BLaER1 treated with 17β-estradiol and CSF1 and Interleukin-3, amounts not matched to agents 10 nM and 100 nM (cell line): ENCODE measurements around the gene SGPL1.

ENCODE experiments used
- H3K27ac ChIP-seq, 11 experiments: shearing (Covaris generic); formaldehyde crosslinking; 2 replicates each; pipeline ENCODE4 v1.8.1; 2022
- H3K27me3 ChIP-seq, 11 experiments: shearing (Covaris generic); formaldehyde crosslinking; 2 replicates each; pipeline ENCODE4 v1.8.1; 2022
- H3K36me3 ChIP-seq, 11 experiments: shearing (Covaris generic); formaldehyde crosslinking; 2 replicates each; pipeline ENCODE4 v1.8.1; 2022
- H3K4me1 ChIP-seq, 10 experiments: shearing (Covaris generic); formaldehyde crosslinking; 2 replicates each; pipeline ENCODE4 v1.8.1; 2022
- H3K4me2 ChIP-seq, 11 experiments: shearing (Covaris generic); formaldehyde crosslinking; 2 replicates each; pipeline ENCODE4 v1.8.1; 2022
- H3K4me3 ChIP-seq, 10 experiments: shearing (Covaris generic); formaldehyde crosslinking; 2 replicates each; pipeline ENCODE4 v1.8.1; 2022
- H3K9ac ChIP-seq, 11 experiments: shearing (Covaris generic); formaldehyde crosslinking; 2 replicates each; pipeline ENCODE4 v1.8.1; 2022
- H3K9me3 ChIP-seq, 11 experiments: shearing (Covaris generic); formaldehyde crosslinking; replicated peaks in 1 of 11; 2 replicates each; pipeline ENCODE4 v1.8.1; 2022
- H4K20me1 ChIP-seq, 11 experiments: shearing (Covaris generic); formaldehyde crosslinking; 2 replicates each; pipeline ENCODE4 v1.8.1; 2022
- Cebpa-rat ChIP-seq, 11 experiments: shearing (Covaris generic); IDR thresholded peaks; 2 replicates each; pipeline ENCODE4 v1.8.1; 2022

The SGPL1 gene

DNA sequence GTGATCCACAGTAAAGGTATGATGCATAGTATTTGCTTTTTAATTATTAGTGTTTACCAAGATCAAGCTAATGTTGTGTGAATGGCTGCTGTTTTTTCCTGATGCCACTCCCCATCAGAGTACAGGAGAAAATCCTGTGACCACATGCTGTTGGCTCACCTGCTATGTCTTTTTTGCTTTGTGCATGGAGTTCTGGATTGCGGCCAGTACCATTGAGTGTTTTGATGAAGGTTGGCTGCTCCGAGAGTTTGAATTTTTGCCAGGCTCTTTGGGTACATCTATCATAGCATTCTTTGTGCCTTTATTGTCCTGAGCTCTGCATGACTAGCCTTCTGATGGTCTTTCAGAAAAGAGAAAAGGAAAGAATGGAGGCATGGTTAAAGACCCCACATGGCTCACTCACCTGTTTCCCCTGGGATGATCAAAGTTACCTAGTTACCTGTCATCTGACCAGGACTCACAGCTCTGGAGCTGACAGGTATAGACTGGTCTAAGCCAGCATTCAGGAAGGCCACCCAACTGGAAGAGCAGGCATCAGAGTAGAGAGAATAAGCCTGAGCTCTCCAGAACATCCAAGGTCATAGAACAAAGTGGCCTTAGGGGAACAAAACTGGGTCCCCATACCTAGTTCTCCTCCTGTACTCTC lies 11.8 kb upstream of the SGPL1 start:
- no peak for TF ChIP-seq Cebpa-rat (IDR thresholded peaks at IDR 0.05)
- peaks cover 2 to 36% (median 24%) of the 10 kb centered on the region in 10 experiments for H3K4me1 ChIP-seq
- no peak overlapping the region for H3K9ac ChIP-seq
- no peak overlapping the region for H3K27ac ChIP-seq
- H3K36me3 ChIP-seq = no peaks in the 10 kb centered on the region
- H4K20me1 ChIP-seq = no peaks in the 10 kb centered on the region
- peaks cover 0 to 25% (median 0%) of the 10 kb centered on the region in 11 experiments; a peak in 4 of 22 replicates for H3K9me3 ChIP-seq
- no peak overlapping the region for H3K4me2 ChIP-seq
- H3K4me3 ChIP-seq = no peak overlapping the region
- no peaks in the 10 kb centered on the region for H3K27me3 ChIP-seq

DNA sequence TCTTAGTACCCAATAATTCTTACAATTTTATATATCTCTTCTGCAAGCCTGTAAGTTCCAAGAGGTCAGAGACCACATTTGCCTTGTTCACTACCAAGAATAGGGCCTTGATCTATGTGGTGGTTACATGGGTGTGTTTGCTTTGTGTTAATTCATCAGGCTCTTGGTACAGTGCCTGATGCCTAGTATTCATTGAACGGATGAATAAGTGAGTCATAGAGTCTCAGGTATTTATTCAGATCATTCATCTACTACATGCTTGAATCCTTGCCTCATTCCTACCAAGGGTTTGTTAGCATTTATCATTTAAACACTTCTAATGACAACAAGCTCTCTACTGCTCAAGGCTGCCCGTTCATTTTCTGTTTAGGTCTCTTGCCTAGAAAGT lies 11.3 kb upstream of the SGPL1 start:
- Histone ChIP-seq H3K9me3 (peaks cover 0 to 24% (median 0%) of the 10 kb centered on the region in 11 experiments; a peak in 3 of 22 replicates), H3K4me2 (no peak overlapping the region), H3K4me3 (no peak overlapping the region), H4K20me1 (no peaks in the 10 kb centered on the region), H3K4me1 (peaks cover 7 to 36% (median 22%) of the 10 kb centered on the region in 10 experiments), H3K36me3 (no peaks in the 10 kb centered on the region), H3K27me3 (no peaks in the 10 kb centered on the region), H3K9ac (no peak overlapping the region), H3K27ac (no peak overlapping the region)
- TF ChIP-seq Cebpa-rat (IDR thresholded peaks at IDR 0.05) = no peak

DNA sequence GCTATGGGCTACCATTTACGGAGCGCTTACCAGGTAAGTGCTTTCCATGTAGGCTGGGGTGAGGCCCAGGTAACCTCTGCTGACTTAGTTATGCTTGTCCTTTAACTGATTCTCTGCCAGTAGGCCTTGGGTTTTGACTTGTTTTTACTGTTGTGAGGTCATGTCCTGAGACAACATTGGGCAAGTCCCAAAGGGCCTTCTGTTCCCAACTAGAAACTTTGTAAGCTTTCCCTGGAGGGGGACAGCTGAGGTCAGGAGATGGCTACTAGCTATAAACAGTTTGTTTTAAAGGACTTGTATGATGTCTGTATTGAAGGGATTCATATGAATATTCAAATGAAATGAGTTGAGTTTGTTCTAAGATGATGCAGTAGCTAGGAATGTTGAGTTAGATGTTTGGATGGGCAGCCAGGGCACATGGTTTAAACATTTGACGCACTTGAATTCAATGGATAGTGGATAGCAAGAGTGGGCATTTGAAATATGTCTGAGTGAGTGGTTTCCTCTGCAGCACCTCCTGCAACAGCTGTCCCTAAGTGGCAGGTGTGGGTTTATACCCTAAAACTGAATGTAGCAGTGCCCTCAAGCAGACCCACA lies 10.0 kb upstream of the SGPL1 start:
- Histone ChIP-seq H3K9me3 (peaks cover 0 to 11% (median 0%) of the 10 kb centered on the region in 11 experiments; a peak in 2 of 22 replicates), H3K9ac (no peak overlapping the region), H3K27me3 (no peaks in the 10 kb centered on the region), H3K36me3 (no peaks in the 10 kb centered on the region), H3K4me2 (peak overlapping the region in 5 of 11 experiments; percentile 0 to 31 (median 12); a peak in 5 of 22 replicates), H3K27ac (no peak overlapping the region), H3K4me1 (peaks cover 6 to 40% (median 29%) of the 10 kb centered on the region in 10 experiments; a peak in 18 of 20 replicates), H3K4me3 (no peak overlapping the region), H4K20me1 (no peaks in the 10 kb centered on the region)
- no peak for TF ChIP-seq Cebpa-rat (IDR thresholded peaks at IDR 0.05)

DNA sequence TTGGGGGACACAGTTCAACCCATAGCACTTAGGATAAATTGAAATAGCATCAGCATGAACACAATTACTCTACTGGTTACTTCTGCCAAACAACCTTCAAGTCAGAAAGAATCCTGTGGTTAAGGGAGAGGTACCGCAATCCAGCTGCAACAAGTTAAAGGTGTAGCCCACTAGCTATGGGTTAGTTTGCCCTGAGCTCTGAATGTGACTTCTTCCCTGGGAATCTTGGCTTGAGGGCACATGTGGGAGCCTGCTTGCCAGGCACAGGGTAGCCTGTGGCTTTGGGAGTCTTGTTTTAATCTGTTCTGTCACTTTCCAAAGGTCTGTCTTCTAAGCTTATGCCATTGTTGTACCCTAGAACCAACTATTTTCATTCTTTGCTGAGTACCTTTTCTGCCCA lies 8.9 kb upstream of the SGPL1 start:
- H3K27ac ChIP-seq = no peak overlapping the region
- peak overlapping the region in 5 of 11 experiments; percentile 28 to 65 (median 63); a peak in 5 of 22 replicates for H3K4me2 ChIP-seq
- peaks cover 6 to 40% (median 29%) of the 10 kb centered on the region in 10 experiments; a peak in 18 of 20 replicates for H3K4me1 ChIP-seq
- no peaks in the 10 kb centered on the region for H4K20me1 ChIP-seq
- H3K27me3 ChIP-seq = no peaks in the 10 kb centered on the region
- TF ChIP-seq Cebpa-rat (IDR thresholded peaks at IDR 0.05) = no peak
- no peaks in the 10 kb centered on the region for H3K36me3 ChIP-seq
- no peak overlapping the region for H3K4me3 ChIP-seq
- H3K9ac ChIP-seq = no peak overlapping the region
- peaks cover 0 to 8% (median 0%) of the 10 kb centered on the region in 11 experiments; a peak in 1 of 22 replicates for H3K9me3 ChIP-seq

DNA sequence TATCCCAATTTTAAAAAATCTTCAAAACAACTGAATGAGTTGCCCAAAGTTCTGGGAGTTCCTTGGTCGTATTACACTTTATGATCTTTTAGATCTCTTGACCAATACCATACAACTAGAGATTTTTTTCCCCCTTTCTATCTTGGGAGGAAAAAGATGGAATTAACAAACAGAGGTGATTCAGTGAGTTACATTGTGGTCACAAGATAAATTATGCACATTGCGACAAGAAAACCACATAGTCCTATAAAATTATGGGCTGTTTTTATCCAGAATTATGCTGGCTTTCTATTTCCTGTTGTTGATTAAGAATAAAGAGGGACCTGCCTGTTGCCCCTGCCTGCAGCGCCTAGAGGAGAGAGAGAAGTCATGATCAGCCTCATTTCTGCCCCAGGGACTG lies 8.2 kb upstream of the SGPL1 start:
- H3K9me3 ChIP-seq = peaks cover 0 to 13% (median 0%) of the 10 kb centered on the region in 11 experiments; a peak in 3 of 22 replicates
- peak overlapping the region in 1 of 11 experiments; percentile 20; a peak in 1 of 22 replicates for H3K27ac ChIP-seq
- H3K36me3 ChIP-seq = no peaks in the 10 kb centered on the region
- H4K20me1 ChIP-seq = no peaks in the 10 kb centered on the region
- H3K4me1 ChIP-seq = peaks cover 6 to 45% (median 29%) of the 10 kb centered on the region in 10 experiments; a peak in 18 of 20 replicates
- no peaks in the 10 kb centered on the region for H3K27me3 ChIP-seq
- peak overlapping the region in 8 of 11 experiments; percentile 2 to 65 (median 36); a peak in 14 of 22 replicates for H3K4me2 ChIP-seq
- no peak overlapping the region for H3K9ac ChIP-seq
- no peak for TF ChIP-seq Cebpa-rat (IDR thresholded peaks at IDR 0.05)
- no peak overlapping the region for H3K4me3 ChIP-seq

DNA sequence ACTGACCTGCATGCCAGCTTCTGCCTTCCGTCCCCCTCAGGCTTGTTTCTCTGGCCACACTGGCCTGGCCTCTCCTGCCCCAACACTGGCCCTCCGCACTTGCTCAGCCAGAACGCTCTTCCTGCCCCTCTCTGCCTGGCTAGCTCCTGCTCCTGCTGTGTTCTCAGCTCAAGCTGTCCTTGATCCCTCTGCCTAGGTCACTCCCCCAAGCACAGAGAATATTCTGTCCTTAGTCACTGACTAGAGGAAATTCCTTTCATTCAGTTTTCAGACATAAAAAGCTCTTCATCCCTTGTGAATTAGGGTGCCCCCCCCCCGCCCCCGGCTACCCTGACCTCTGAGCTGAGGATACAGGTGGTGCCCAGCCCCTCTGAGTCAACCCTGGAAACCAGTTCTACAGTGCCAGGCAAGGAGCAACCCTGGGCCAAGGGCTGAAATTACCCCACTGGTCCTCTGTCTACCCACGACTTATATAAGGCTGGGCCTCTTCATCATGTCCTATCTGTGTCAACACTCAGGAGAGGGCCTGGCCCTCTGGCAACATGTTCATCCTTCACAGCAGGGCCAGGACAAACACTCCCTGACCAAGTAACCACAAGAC lies 6.6 kb upstream of the SGPL1 start:
- Histone ChIP-seq H3K27ac (peak overlapping the region in 4 of 11 experiments; percentile 31 to 46 (median 40); a peak in 4 of 22 replicates), H3K4me2 (peak overlapping the region in 9 of 11 experiments; percentile 27 to 63 (median 55); a peak in 18 of 22 replicates), H3K4me1 (peaks cover 6 to 49% (median 30%) of the 10 kb centered on the region in 10 experiments; a peak in 18 of 20 replicates), H4K20me1 (no peaks in the 10 kb centered on the region), H3K36me3 (no peaks in the 10 kb centered on the region), H3K27me3 (no peaks in the 10 kb centered on the region), H3K9me3 (peaks cover 0 to 14% (median 0%) of the 10 kb centered on the region in 11 experiments; a peak in 3 of 22 replicates), H3K9ac (no peak overlapping the region), H3K4me3 (no peak overlapping the region)
- TF ChIP-seq Cebpa-rat (IDR thresholded peaks at IDR 0.05) = no peak

DNA sequence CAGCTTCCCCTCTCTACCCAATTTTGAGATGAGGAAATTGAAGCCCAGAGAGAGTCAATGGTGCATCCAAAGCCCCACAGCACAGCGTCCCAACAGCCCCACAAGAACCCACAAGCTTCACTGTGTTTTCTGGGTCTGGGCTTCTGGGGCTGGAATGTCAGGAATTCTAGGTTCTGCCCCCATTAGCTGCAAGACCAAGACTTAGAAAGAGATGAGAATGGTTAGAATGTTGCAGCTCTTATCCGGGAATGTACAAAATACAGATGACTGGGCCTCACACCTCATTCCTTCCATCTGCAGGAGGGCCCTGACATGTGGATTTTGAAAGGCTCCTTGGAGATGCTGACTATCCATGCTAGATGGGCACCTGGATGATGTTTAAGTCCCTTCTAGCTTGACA lies 6.0 kb upstream of the SGPL1 start:
- Histone ChIP-seq H3K27ac (peak overlapping the region in 2 of 11 experiments; percentile 36 to 44; a peak in 1 of 22 replicates), H3K9me3 (peaks cover 0 to 14% (median 0%) of the 10 kb centered on the region in 11 experiments; a peak in 3 of 22 replicates), H3K4me1 (peaks cover 6 to 51% (median 31%) of the 10 kb centered on the region in 10 experiments; a peak in 18 of 20 replicates), H3K27me3 (no peaks in the 10 kb centered on the region), H4K20me1 (no peaks in the 10 kb centered on the region), H3K4me3 (no peak overlapping the region), H3K36me3 (no peaks in the 10 kb centered on the region), H3K9ac (no peak overlapping the region), H3K4me2 (peak overlapping the region in 9 of 11 experiments; percentile 27 to 63 (median 55); a peak in 18 of 22 replicates)
- no peak for TF ChIP-seq Cebpa-rat (IDR thresholded peaks at IDR 0.05)

DNA sequence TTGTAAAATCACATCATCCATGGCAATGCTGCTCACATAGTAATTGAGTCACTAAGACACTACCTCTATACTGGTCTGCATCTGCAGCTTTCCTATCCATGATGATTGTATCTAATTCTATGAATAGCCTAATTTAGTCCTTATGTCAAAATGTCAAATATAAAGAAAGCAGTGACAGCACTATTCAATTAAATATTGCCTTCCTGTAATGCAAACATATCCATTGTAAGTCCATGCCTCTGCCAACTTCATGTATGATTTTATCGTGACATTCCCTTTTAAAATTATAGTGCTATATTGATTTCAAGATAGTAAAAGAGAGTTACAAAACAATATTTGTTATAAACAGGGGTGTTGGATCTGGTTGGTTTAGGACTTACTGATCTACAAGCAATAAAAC lies 4.8 kb upstream of the SGPL1 start:
- H3K4me1 ChIP-seq = peaks cover 6 to 58% (median 32%) of the 10 kb centered on the region in 10 experiments; a peak in 18 of 20 replicates
- H4K20me1 ChIP-seq = no peaks in the 10 kb centered on the region
- no peaks in the 10 kb centered on the region for H3K27me3 ChIP-seq
- no peak overlapping the region for H3K27ac ChIP-seq
- no peak overlapping the region for H3K4me2 ChIP-seq
- H3K9ac ChIP-seq = no peak overlapping the region
- H3K4me3 ChIP-seq = no peak overlapping the region
- H3K36me3 ChIP-seq = no peaks in the 10 kb centered on the region
- TF ChIP-seq Cebpa-rat (IDR thresholded peaks at IDR 0.05) = no peak
- H3K9me3 ChIP-seq = peaks cover 0 to 14% (median 0%) of the 10 kb centered on the region in 11 experiments; a peak in 3 of 22 replicates

DNA sequence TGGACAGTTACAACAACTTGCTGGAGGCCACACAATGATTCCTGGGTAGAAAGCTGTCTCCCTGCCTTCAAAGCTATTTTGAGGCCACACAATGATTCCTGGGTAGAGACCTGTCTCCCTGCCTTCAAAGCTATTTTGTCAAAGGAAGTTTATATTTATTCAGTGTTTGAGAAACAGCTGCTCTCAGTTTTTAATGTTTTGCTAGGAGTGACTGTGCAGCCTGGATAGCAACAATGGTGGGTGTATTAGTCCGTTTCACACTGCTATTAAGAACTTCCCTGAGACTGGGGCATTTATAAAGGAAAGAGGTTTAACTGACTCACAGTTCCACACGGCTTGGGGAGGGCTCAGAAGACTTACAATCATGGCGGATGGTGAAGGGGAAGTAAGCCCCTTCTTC lies 3.9 kb upstream of the SGPL1 start:
- peaks cover 0 to 8% (median 0%) of the 10 kb centered on the region in 11 experiments; a peak in 2 of 22 replicates for H3K9me3 ChIP-seq
- no peak overlapping the region for H3K4me3 ChIP-seq
- H3K27ac ChIP-seq = no peak overlapping the region
- H3K36me3 ChIP-seq = 0 out of 22 replicates have a peak, but pooled peaks cover 0 to 1% (median 0%) of the 10 kb centered on the region in 11 experiments
- H4K20me1 ChIP-seq = peaks cover 0 to 7% (median 0%) of the 10 kb centered on the region in 11 experiments; a peak in 7 of 22 replicates
- no peak overlapping the region for H3K9ac ChIP-seq
- no peak overlapping the region for H3K4me2 ChIP-seq
- no peaks in the 10 kb centered on the region for H3K27me3 ChIP-seq
- peaks cover 9 to 60% (median 35%) of the 10 kb centered on the region in 10 experiments; a peak in 18 of 20 replicates for H3K4me1 ChIP-seq
- no peak for TF ChIP-seq Cebpa-rat (IDR thresholded peaks at IDR 0.05)
